GM12864 (cell line): ENCODE results near the gene MYH9.

Experiments used
- DNase-seq: peaks from one replicate; pipeline ENCODE4 v3.0.0-alpha.2; 2011; ENCODE audit warnings: low read depth
- H3K4me3 ChIP-seq: 2 replicates; pipeline ENCODE4 v1.5.1; 2011; ENCODE audit warnings: mild to moderate bottlenecking, low read depth, low read length, control low read depth
- TF ChIP-seq, protein P1 (sequence below): IDR thresholded peaks from 2 replicates; pipeline ENCODE4 v1.5.1; 2011; ENCODE audit warnings: low read depth, mild to moderate bottlenecking, moderate library complexity, low read length, control low read depth, inconsistent platforms; ENCODE audit errors: missing control alignments

MYH9 gene

DNA sequence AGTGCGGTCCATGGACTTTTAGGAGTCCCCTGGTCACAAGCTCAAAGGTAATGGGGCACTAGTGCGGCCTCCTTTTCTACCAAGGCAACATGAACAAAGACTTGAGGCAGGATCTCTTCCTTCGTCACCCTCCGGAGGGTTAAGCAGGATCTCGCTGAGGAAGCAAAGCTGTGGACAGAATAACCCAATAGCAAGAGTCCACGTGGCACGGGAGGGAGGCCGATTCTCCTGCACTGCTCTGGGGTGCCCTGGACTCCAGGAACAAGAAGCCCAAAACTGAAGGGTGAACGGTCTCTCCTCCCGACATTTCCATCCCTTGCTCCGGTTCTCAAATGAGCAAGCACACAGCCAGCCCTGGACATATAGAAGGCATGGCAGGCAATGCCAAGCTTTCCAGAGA is 20.7 kb downstream of the MYH9 start:
- no peak for DNase-seq
- no peak overlapping the region for H3K4me3 ChIP-seq
- TF ChIP-seq, protein P1, sequence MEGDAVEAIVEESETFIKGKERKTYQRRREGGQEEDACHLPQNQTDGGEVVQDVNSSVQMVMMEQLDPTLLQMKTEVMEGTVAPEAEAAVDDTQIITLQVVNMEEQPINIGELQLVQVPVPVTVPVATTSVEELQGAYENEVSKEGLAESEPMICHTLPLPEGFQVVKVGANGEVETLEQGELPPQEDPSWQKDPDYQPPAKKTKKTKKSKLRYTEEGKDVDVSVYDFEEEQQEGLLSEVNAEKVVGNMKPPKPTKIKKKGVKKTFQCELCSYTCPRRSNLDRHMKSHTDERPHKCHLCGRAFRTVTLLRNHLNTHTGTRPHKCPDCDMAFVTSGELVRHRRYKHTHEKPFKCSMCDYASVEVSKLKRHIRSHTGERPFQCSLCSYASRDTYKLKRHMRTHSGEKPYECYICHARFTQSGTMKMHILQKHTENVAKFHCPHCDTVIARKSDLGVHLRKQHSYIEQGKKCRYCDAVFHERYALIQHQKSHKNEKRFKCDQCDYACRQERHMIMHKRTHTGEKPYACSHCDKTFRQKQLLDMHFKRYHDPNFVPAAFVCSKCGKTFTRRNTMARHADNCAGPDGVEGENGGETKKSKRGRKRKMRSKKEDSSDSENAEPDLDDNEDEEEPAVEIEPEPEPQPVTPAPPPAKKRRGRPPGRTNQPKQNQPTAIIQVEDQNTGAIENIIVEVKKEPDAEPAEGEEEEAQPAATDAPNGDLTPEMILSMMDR, result no peak

DNA sequence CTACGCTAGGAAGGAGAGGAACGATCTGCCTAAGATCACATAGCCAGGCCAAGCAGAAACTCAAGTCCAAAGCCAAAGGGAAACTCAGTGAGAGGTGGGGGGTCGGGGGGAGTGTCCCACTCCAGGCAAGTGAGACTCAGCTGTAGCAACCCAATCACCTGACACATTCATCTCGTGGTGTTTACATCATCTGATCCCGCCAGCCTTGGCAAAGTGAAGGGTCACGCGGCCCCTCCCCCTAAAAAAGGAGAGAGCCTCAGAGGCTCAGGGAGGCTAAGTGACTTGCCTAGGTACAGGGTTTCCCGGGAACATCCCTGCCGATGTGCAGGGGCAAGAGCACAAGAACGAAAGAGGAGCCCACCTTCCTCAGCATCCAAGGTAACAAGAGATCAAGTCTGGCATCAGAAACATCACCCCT is 21.5 kb downstream of the MYH9 start:
- TF ChIP-seq, protein P1, result no peak
- DNase-seq, result no peak
- H3K4me3 ChIP-seq, result no peak overlapping the region

DNA sequence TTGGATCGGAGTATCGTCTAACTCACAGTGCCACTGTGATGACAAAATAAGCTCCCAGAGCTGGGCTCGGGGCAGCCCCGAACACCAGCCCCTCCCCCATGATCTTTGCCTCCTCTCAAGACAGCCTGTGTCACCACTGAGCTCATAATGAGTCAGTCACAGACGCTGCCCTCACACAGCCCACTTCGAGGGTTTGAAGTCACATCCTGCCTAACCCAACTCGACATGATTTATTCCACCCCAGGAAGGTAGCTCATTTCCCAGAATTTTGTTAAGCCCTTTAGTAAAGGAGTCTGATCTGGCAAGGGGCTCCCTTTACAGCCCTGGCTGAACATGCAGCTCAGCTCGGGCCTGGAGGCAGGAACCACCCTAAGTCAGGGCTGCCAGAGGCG is 22.8 kb downstream of the MYH9 start:
- H3K4me3 ChIP-seq, result no peak overlapping the region
- DNase-seq, result no peak
- TF ChIP-seq, protein P1, result no peak

DNA sequence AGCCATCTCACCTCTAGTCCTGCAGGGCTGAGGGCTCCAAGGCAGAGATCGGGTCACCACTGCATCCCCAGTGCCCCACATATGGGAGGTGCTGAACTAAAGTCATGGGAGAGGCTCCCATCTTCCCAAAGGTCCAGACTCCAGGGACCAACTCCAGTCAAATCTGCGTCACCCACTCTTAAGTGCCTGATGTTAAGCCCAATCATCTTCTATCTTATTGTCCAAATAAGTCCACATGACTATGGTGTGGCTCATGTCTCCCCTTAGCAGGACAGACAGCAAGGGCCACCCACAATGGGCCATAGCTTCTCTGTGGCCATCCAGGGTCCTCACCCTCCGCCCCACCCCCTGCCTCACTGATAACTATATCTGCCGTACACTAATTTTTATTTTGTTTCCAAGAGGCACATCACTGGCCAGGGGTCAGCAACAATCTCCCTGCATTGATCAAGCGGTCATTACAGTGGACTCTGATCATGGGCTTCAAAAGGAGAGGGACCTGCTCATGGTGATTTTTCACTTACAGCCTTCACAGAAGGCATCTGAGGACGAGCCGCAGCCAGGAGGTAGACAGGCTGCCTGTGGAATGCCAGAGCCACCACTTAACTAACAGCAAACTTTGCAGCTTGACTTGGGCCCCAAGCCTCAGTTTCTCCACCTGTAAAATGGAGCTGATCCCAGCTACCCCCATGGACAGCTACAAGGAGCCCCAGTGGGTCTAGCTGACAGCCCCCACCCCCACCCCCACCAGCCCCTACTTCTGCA is 23.3 kb downstream of the MYH9 start:
- DNase-seq, result no peak
- TF ChIP-seq, protein P1, result no peak
- no peak overlapping the region for H3K4me3 ChIP-seq

DNA sequence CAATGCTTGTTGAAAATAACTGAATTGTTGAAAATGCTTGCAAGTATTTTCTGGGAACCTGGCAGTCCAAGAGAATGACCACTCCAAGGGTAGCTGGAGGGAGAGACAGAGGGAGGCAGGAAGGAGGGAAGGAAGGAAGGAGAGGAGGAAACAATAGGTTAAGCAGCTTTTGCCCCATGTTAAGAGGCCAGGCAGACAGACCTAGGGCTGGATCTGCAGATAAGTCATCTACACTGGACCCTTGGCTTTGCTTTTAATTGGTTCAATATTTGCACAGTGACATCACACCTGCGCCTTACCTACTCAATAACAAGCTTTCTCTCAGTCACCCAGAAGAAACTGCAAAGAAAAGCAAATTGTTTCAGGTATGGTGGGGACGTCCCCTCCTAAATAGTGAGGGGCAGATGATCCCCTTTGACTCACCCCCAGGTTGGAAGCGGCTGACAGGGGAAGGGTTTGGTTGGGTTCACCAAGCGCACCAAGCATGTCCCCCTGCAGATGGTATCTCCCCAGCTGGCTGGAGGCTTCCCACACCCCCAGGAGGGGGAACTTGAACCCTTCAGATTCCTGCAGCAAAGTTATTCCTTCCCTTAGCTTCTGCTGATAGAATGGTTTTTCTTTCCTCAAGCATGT is 24.3 kb downstream of the MYH9 start:
- no peak for DNase-seq
- TF ChIP-seq, protein P1, result no peak
- no peak overlapping the region for H3K4me3 ChIP-seq

DNA sequence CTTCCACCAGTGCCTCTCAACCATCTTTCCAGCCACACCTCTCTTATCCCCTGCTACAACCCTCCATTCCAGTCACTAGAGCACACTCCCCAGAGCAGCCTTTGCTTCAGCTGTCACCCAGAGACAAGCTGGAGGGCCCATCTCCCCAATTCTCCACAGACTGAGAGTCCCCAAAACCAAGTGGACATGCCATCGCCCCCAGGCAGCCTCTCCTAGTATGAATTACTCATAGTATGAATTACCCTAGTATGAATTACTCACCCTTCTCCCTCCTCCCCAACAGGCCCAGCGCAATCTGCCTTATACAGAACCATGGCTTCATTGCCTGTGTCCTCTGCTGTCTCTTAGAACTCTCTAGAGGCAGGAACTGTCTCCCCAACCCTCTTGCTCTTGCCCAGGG is 24.8 kb downstream of the MYH9 start:
- DNase-seq, result no peak
- TF ChIP-seq, protein P1, result no peak
- H3K4me3 ChIP-seq, result no peak overlapping the region
